Mesenchymal stem cell (in vitro differentiated cells and primary cell): Measurements from ENCODE around the gene AUTS2.

Experiments used
- DNase-seq: peaks from one replicate; pipeline ENCODE4 v3.0.0-alpha.2; 2013
- H2AFZ ChIP-seq: one replicate; pipeline ENCODE4 v1.6.1; 2013; ENCODE audit warnings: low read depth, mild to moderate bottlenecking, control low read depth, inconsistent platforms, low read length, moderate library complexity
- H2AK5ac ChIP-seq: 2 replicates; pipeline ENCODE4 v1.6.1; 2013; ENCODE audit warnings: low read length, moderate library complexity, mild to moderate bottlenecking, inconsistent platforms; ENCODE audit not compliant: severe bottlenecking
- H2BK120ac ChIP-seq: one replicate; pipeline ENCODE4 v1.6.1; 2013; ENCODE audit warnings: low read depth, mild to moderate bottlenecking, inconsistent platforms, low read length, moderate library complexity
- H2BK12ac ChIP-seq, 2 experiments: one replicate each; pipeline ENCODE4 v1.6.1; 2013; ENCODE audit warnings: inconsistent platforms in 2 of 2, low read length in 2 of 2, mild to moderate bottlenecking in 2 of 2, moderate library complexity in 2 of 2, control low read depth in 1 of 2
- H2BK15ac ChIP-seq: one replicate; pipeline ENCODE4 v1.6.1; 2013; ENCODE audit warnings: mild to moderate bottlenecking, low read depth, inconsistent platforms; ENCODE audit not compliant: poor library complexity, severe bottlenecking
- H2BK5ac ChIP-seq: 2 replicates; pipeline ENCODE4 v1.6.1; 2013; ENCODE audit warnings: low read depth, mild to moderate bottlenecking, low read length, control low read depth, inconsistent platforms; ENCODE audit not compliant: poor library complexity, severe bottlenecking
- H3K14ac ChIP-seq, 2 experiments: one replicate each; pipeline ENCODE4 v1.6.1; 2013; ENCODE audit warnings: inconsistent platforms in 2 of 2, low read length in 2 of 2, control low read depth in 1 of 2, mild to moderate bottlenecking in 1 of 2, moderate library complexity in 1 of 2
- H3K18ac ChIP-seq, 2 experiments: one replicate each; pipeline ENCODE4 v1.6.1; 2013; ENCODE audit warnings: inconsistent platforms in 2 of 2, low read length in 2 of 2, control low read depth in 1 of 2, low read depth in 1 of 2, mild to moderate bottlenecking in 1 of 2
- H3K23ac ChIP-seq, 2 experiments: one replicate each; pipeline ENCODE4 v1.6.1; 2013; ENCODE audit warnings: inconsistent platforms in 2 of 2, low read length in 2 of 2, mild to moderate bottlenecking in 2 of 2, moderate library complexity in 2 of 2, control low read depth in 1 of 2
- H3K27ac ChIP-seq: 2 replicates; pipeline ENCODE4 v1.5.1; 2013; ENCODE audit warnings: mild to moderate bottlenecking, moderate library complexity, low read length, control low read depth, inconsistent platforms; ENCODE audit not compliant: poor library complexity, severe bottlenecking
- H3K27me3 ChIP-seq, 2 experiments: 2 replicates each; pipeline versions ENCODE4 v1.6.1 to v1.7.0; 2013; ENCODE audit warnings: low read length in 2 of 2, mild to moderate bottlenecking in 2 of 2, moderate library complexity in 2 of 2, control low read depth in 1 of 2, inconsistent platforms in 1 of 2; ENCODE audit not compliant: control insufficient read depth in 1 of 2, insufficient read depth in 1 of 2
- H3K36me3 ChIP-seq, 2 experiments: 2 replicates each; pipeline versions ENCODE4 v1.6.1 to v1.7.0; 2013; ENCODE audit warnings: low read length in 2 of 2, control low read depth in 1 of 2, inconsistent platforms in 1 of 2, low read depth in 1 of 2, mild to moderate bottlenecking in 1 of 2; ENCODE audit not compliant: insufficient read depth in 2 of 2, control insufficient read depth in 1 of 2
- H3K4ac ChIP-seq, 2 experiments: one replicate each; pipeline ENCODE4 v1.6.1; 2013; ENCODE audit warnings: inconsistent platforms in 2 of 2, low read length in 2 of 2, mild to moderate bottlenecking in 2 of 2, moderate library complexity in 2 of 2, control low read depth in 1 of 2, low read depth in 1 of 2
- H3K4me1 ChIP-seq: 2 replicates; pipeline ENCODE4 v1.6.1; 2013; ENCODE audit warnings: low read depth, low read length, control low read depth; ENCODE audit not compliant: control insufficient read depth, insufficient read depth
- H3K4me2 ChIP-seq: 2 replicates; pipeline ENCODE4 v1.6.1; 2013; ENCODE audit warnings: low read length, mild to moderate bottlenecking, inconsistent platforms; ENCODE audit not compliant: poor library complexity, severe bottlenecking
- H3K4me3 ChIP-seq, 2 experiments: 2 replicates each; pipeline versions ENCODE4 v1.5.1 to v1.7.0; 2013; ENCODE audit warnings: low read length in 2 of 2, mild to moderate bottlenecking in 2 of 2, control low read depth in 1 of 2, low read depth in 1 of 2; ENCODE audit not compliant: insufficient read depth in 1 of 2
- H3K79me1 ChIP-seq: replicated peaks from 2 replicates; pipeline ENCODE4 v1.6.1; 2013; ENCODE audit warnings: mild to moderate bottlenecking, control low read depth, low read length, inconsistent platforms; ENCODE audit not compliant: poor library complexity, severe bottlenecking
- H3K9ac ChIP-seq: 2 replicates; pipeline ENCODE4 v1.7.0; 2013; ENCODE audit warnings: mild to moderate bottlenecking, low read length, moderate library complexity
- H3K9me3 ChIP-seq: 2 replicates; pipeline ENCODE4 v1.7.0; 2013; ENCODE audit warnings: mild to moderate bottlenecking, low read length; ENCODE audit not compliant: control insufficient read depth
- H4K8ac ChIP-seq: one replicate; pipeline ENCODE4 v1.6.1; 2013; ENCODE audit warnings: inconsistent platforms, mild to moderate bottlenecking, low read length, moderate library complexity
- H4K91ac ChIP-seq: one replicate; pipeline ENCODE4 v1.6.1; 2013; ENCODE audit warnings: mild to moderate bottlenecking, low read length, inconsistent platforms
- WGBS: methylation state at CpG from one replicate; pipeline ENCODE4 v1.1.7; 2013; ENCODE audit warnings: mixed read lengths; 5-methylcytosine and 5-hydroxymethylcytosine counted together

The AUTS2 gene

GRCh38 chr7:69910150-69910549, 311.9 kb downstream of the AUTS2 start:
- Histone ChIP-seq H3K14ac (no peak overlapping the region), H4K8ac (no peak overlapping the region), H3K23ac (no peak overlapping the region), H3K9me3 (no peaks in the 10 kb centered on the region), H2AK5ac (no peak overlapping the region), H2AFZ (no peak overlapping the region), H2BK5ac (no peak overlapping the region), H3K36me3 (no peaks in the 10 kb centered on the region), H2BK15ac (no peak overlapping the region), H3K9ac (no peak overlapping the region), H3K27me3 (no peaks in the 10 kb centered on the region), H3K4ac (no peak overlapping the region), H3K4me2 (no peak overlapping the region), H3K79me1 (peaks cover 19% of the 10 kb centered on the region), H3K4me3 (no peak overlapping the region), H4K91ac (no peak overlapping the region), H2BK12ac (no peak overlapping the region), H2BK120ac (no peak overlapping the region), H3K27ac (no peak overlapping the region), H3K4me1 (peaks cover 3% of the 10 kb centered on the region), H3K18ac (no peak overlapping the region)
- WGBS: 94% methylated on average over 3 of the region's 3 CpGs
- DNase-seq: no peak

GRCh38 chr7:69911337-69911736, 313.1 kb downstream of the AUTS2 start:
- Histone ChIP-seq H3K14ac (no peak overlapping the region), H4K91ac (no peak overlapping the region), H3K27me3 (no peaks in the 10 kb centered on the region), H3K79me1 (peaks cover 22% of the 10 kb centered on the region), H2BK15ac (no peak overlapping the region), H3K9me3 (no peaks in the 10 kb centered on the region), H3K36me3 (no peaks in the 10 kb centered on the region), H3K4me2 (no peak overlapping the region), H3K4me3 (no peak overlapping the region), H3K18ac (no peak overlapping the region), H2BK120ac (no peak overlapping the region), H3K9ac (no peak overlapping the region), H2AFZ (no peak overlapping the region), H2BK5ac (no peak overlapping the region), H3K4me1 (peaks cover 1% of the 10 kb centered on the region), H3K27ac (no peak overlapping the region), H2AK5ac (no peak overlapping the region), H3K4ac (no peak overlapping the region), H2BK12ac (no peak overlapping the region), H4K8ac (no peak overlapping the region), H3K23ac (no peak overlapping the region)
- no peak for DNase-seq
- 94% methylated on average over 8 of the region's 8 CpGs for WGBS

- Histone ChIP-seq H3K18ac (no peak overlapping the region), H3K36me3 (no peaks in the 10 kb centered on the region), H3K79me1 (peaks cover 19% of the 10 kb centered on the region), H2AK5ac (no peak overlapping the region), H4K91ac (no peak overlapping the region), H3K4me2 (no peak overlapping the region), H3K14ac (no peak overlapping the region), H3K27ac (no peak overlapping the region), H3K9ac (no peak overlapping the region), H3K27me3 (no peaks in the 10 kb centered on the region), H3K9me3 (no peaks in the 10 kb centered on the region), H4K8ac (no peak overlapping the region), H2BK5ac (no peak overlapping the region), H3K4me3 (no peak overlapping the region), H2BK12ac (no peak overlapping the region), H3K23ac (no peak overlapping the region), H2BK120ac (no peak overlapping the region), H2BK15ac (no peak overlapping the region), H3K4me1 (peaks cover 1% of the 10 kb centered on the region), H3K4ac (no peak overlapping the region), H2AFZ (no peak overlapping the region)
- no peak for DNase-seq
- WGBS: 94% methylated on average over 6 of the region's 6 CpGs
These were observed 313.9 kb downstream of the AUTS2 start for GRCh38 chr7:69912141-69912540.

- Histone ChIP-seq H3K27ac (no peak overlapping the region), H3K18ac (no peak overlapping the region), H3K23ac (no peak overlapping the region), H3K36me3 (no peaks in the 10 kb centered on the region), H3K9ac (no peak overlapping the region), H3K4me2 (no peak overlapping the region), H2AK5ac (no peak overlapping the region), H4K91ac (no peak overlapping the region), H3K4ac (no peak overlapping the region), H4K8ac (no peak overlapping the region), H2BK120ac (no peak overlapping the region), H3K27me3 (no peaks in the 10 kb centered on the region), H2BK15ac (no peak overlapping the region), H3K4me3 (no peak overlapping the region), H3K4me1 (peaks cover 1% of the 10 kb centered on the region), H2BK5ac (no peak overlapping the region), H2AFZ (no peak overlapping the region), H3K9me3 (no peaks in the 10 kb centered on the region), H2BK12ac (no peak overlapping the region), H3K79me1 (peaks cover 19% of the 10 kb centered on the region), H3K14ac (no peak overlapping the region)
- no peak for DNase-seq
- no CpG with 5 or more reads among the region's 1 CpG for WGBS
These were observed 314.6 kb downstream of the AUTS2 start for GRCh38 chr7:69912846-69913245.
